ENCODE data around the gene LRRFIP1. TPM values are rescaled to one million over a fixed set of nuclear protein-coding genes. Genes with fewer than 3 reads are reported as not detected.
A peak's percentile ranks its signal among the peaks of the same experiment; 100 is the strongest.

The LRRFIP1 gene
- total and polyA plus RNA-seq, 2 of the 13 experiments (the other 11 are each of a cell fraction or from before 2014, with no cell fraction given), result 15.9 to 40.5 TPM

GRCh38 chr2:237714690-237715458, 87.5 kb downstream of the LRRFIP1 start (continued):
- no peak for TF ChIP-seq HNF1A (IDR thresholded peaks at IDR 0.05; ENCODE audit: low read depth)
- no peak for TF ChIP-seq HNF1A (CRISPR knock-in tag; IDR thresholded peaks at IDR 0.05; ENCODE audit: borderline replicate concordance)
- TF ChIP-seq ZNF121 (CRISPR knock-in tag; IDR thresholded peaks at IDR 0.05), result no peak
- peak; percentile 35; the same call in 1 of the 2 replicates for TF ChIP-seq ZFX (CRISPR knock-in tag; IDR thresholded peaks at IDR 0.05; ENCODE audit: low read depth)
- TF ChIP-seq ZNF644 (CRISPR knock-in tag; IDR thresholded peaks at IDR 0.05; ENCODE audit: low read depth), result no peak
- TF ChIP-seq HMGXB3 (CRISPR knock-in tag; IDR thresholded peaks at IDR 0.05; ENCODE audit: borderline replicate concordance), result no peak
- no peak for TF ChIP-seq HES4 (CRISPR knock-in tag; IDR thresholded peaks at IDR 0.05; ENCODE audit: borderline replicate concordance)

Data from HepG2 (cell line).